Testis (tissue), 3 donors: Measurements from ENCODE around the gene NEK8. TPM values are rescaled to one million over a fixed set of nuclear protein-coding genes. Genes with fewer than 3 reads are reported as not detected.

ENCODE experiments used
- DNase-seq: peaks from one replicate; pipeline ENCODE4 v3.0.0-alpha.2; 2019
- H3K27ac ChIP-seq, 2 donors: fragments of 200-600 bp; sonication (generic); one replicate each; pipeline ENCODE4 v1.5.1; 2019
- H3K27me3 ChIP-seq: fragments of 200-600 bp; sonication (generic); one replicate; pipeline ENCODE4 v1.5.1; 2019
- H3K36me3 ChIP-seq: fragments of 200-600 bp; sonication (generic); one replicate; pipeline ENCODE4 v1.5.1; 2017; ENCODE audit warnings: low read depth; ENCODE audit errors: missing control alignments
- H3K4me1 ChIP-seq: fragments of 200-600 bp; sonication (generic); one replicate; pipeline ENCODE4 v1.5.1; 2019
- H3K4me3 ChIP-seq, 2 donors: fragments of 200-600 bp; sonication (generic); one replicate each; pipeline ENCODE4 v1.5.1; 2017 to 2019
- H3K9me3 ChIP-seq: fragments of 200-600 bp; sonication (generic); one replicate; pipeline ENCODE4 v1.5.1; 2017
- POLR2A ChIP-seq: fragments of 450-650 bp; IDR thresholded peaks from one replicate; pipeline ENCODE4 v1.6.1; 2017; ENCODE audit warnings: antibody characterized with exemption, mild to moderate bottlenecking, moderate library complexity
- WGBS, 2 donors: methylation state at CpG; one replicate each; pipeline ENCODE4 v1.1.5; 2018; 5-methylcytosine and 5-hydroxymethylcytosine counted together
- intact Hi-C: fragments of 100-400 bp; cut with DNase I; formaldehyde crosslinking; loops from one replicate; pipeline ENCODE4 v1.15.1; 2023; ENCODE audit warnings: low total_unique reads
- polyA plus RNA-seq: library from polyadenylated mRNA; stranded (reverse); fragments of 350-450 nt; fragmentation: Illumina TruSeq; extraction: RNeasy Lipid Tissue Mini Kit (QIAGEN cat#74804); gene quantifications from one replicate; pipeline ENCODE4 v1.2.3, GENCODE V29; 2014; ENCODE audit warnings: low read depth, low replicate concordance; ENCODE audit not compliant: insufficient read depth
- total RNA-seq, 2 donors: library from RNA; depleted of rRNA; stranded (reverse); fragments of >200 nt; gene quantifications; one replicate each; pipeline ENCODE4 v1.2.3, GENCODE V29; 2016
- TF ChIP-seq, protein P1 (sequence below), 3 experiments: fragments of 450-650 bp in 2 of 3; fragments of 200-600 bp in 1 of 3; sonication (generic) in 1 of 3; IDR thresholded peaks; one replicate each; pipeline ENCODE4 v1.5.1; 2016 to 2019; ENCODE audit warnings: antibody characterized with exemption in 3 of 3, mild to moderate bottlenecking in 2 of 3, moderate library complexity in 1 of 3

The NEK8 gene
- total and polyA plus RNA-seq, 3 donors from 2014 or later = 7.3 to 10.7 (median 10.1) TPM

DNA sequence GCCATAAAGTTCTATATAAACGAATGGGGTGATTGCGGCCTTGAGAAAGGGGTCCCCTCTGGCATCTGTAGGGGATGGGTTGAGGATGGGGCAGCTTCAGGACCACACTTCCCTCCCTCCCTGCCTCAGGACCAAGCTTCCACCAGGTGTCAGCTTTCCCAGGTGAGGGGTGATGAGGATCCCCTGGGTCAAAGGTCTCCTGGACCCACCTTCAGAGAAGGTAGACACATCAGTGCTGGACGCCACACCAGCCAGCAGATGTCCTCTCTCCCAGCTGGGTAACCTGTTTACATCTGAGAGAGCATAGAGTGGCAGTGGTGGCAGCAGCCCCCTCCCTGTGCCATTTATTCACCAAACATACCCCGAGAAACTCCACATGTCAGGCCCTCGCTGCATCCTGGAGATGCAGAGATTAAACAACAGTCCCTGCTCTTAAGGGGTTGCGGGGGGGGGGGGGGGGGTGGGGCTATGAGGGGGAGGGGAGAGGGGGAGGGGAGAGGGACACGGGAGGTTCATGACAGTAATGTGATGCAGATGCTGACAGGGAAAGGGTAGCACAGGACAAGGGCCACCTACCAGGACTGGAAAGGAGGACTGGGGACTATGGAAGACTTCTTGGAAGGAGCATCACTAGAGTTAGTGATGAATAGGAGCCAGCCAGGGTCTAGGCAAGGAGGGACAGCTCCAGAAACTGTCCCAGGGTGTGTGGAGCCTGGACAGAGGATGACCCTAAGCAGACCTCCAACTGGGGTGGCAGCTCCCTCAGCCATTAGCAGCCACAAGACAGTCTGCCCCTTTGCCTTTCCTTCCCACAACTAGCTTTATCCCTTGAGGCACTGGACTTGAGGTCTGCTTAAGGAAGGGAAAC, 21.9 kb upstream of the NEK8 start:
- no peak for DNase-seq
- intact Hi-C loops = no loop called here
- Histone ChIP-seq H3K27me3 (no peaks in the 10 kb centered on the region), H3K9me3 (no peaks in the 10 kb centered on the region), H3K4me1 (peaks cover 11% of the 10 kb centered on the region), H3K36me3 (no peaks in the 10 kb centered on the region), H3K4me3 (no peak overlapping the region), H3K27ac (no peak overlapping the region)
- WGBS, 2 donors = 65 to 70% methylated on average over 6 to 7 of the region's 7 CpGs
- TF ChIP-seq, protein P1, sequence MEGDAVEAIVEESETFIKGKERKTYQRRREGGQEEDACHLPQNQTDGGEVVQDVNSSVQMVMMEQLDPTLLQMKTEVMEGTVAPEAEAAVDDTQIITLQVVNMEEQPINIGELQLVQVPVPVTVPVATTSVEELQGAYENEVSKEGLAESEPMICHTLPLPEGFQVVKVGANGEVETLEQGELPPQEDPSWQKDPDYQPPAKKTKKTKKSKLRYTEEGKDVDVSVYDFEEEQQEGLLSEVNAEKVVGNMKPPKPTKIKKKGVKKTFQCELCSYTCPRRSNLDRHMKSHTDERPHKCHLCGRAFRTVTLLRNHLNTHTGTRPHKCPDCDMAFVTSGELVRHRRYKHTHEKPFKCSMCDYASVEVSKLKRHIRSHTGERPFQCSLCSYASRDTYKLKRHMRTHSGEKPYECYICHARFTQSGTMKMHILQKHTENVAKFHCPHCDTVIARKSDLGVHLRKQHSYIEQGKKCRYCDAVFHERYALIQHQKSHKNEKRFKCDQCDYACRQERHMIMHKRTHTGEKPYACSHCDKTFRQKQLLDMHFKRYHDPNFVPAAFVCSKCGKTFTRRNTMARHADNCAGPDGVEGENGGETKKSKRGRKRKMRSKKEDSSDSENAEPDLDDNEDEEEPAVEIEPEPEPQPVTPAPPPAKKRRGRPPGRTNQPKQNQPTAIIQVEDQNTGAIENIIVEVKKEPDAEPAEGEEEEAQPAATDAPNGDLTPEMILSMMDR (IDR thresholded peaks at IDR 0.05) = no peak
- TF ChIP-seq POLR2A = no peak

DNA sequence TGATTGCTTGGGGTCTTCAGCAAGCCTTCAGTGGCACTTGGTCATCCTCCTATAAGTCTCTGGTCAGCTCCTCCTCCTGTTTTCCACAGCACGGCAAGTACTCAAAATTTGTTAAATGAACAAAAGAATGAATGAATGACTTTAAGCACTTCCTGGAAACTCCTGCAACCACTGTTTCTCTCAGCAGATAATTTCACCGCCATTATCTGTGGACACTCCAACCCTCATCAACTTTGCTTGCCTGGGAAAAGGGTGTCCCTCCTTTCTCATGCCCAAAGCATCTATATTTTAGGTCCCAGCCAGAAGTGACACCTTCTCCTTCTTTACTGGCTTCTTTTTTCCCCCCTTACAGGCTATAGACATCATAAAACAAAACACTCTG, 21.3 kb upstream of the NEK8 start:
- Histone ChIP-seq H3K36me3 (no peaks in the 10 kb centered on the region), H3K9me3 (no peaks in the 10 kb centered on the region), H3K4me3 (no peak overlapping the region), H3K27me3 (no peaks in the 10 kb centered on the region), H3K27ac (no peak overlapping the region), H3K4me1 (peaks cover 14% of the 10 kb centered on the region)
- intact Hi-C loops = no loop called here
- no peak for TF ChIP-seq POLR2A
- TF ChIP-seq, protein P1 (IDR thresholded peaks at IDR 0.05) = no peak
- 77 to 78% methylated on average over 2 of the region's 2 CpGs for WGBS, 2 donors
- DNase-seq = no peak

- 1% methylated on average over 60 to 74 of the region's 74 CpGs for WGBS, 2 donors
- intact Hi-C loops = no loop called here
These were observed 17.5 kb upstream of the NEK8 start for GRCh38 chr17:28710861-28711722.

GRCh38 chr17:28711723-28712031, 16.9 kb upstream of the NEK8 start, which contains the start of gene PROCA1:
TSS of gene PROCA1 (minus strand) at chr17:28711888. CDS start at chr17:28711660, 228 bp downstream.
- no peaks in the 10 kb centered on the region for H3K36me3 ChIP-seq
- no peaks in the 10 kb centered on the region for H3K9me3 ChIP-seq
- peaks cover 26% of the 10 kb centered on the region for H3K4me1 ChIP-seq
- intact Hi-C loops = no loop called here
- TF ChIP-seq POLR2A = no peak
- TF ChIP-seq, protein P1 (IDR thresholded peaks at IDR 0.05) = no peak
- peak within 1 kb of the TSS; percentile 64 to 73 for H3K4me3 ChIP-seq
- H3K27ac ChIP-seq = peak within 1 kb of the TSS; percentile 82 to 94
- no peaks in the 10 kb centered on the region for H3K27me3 ChIP-seq
- WGBS, 2 donors = 1 to 3% methylated on average over 18 to 20 of the region's 20 CpGs
- DNase-seq = no peak

More at GRCh38 chr17:28710861-28711722, 17.5 kb upstream of the NEK8 start:
- peak; percentile 92 for DNase-seq
- Histone ChIP-seq H3K36me3 (no peaks in the 10 kb centered on the region), H3K4me1 (peaks cover 21% of the 10 kb centered on the region), H3K9me3 (no peaks in the 10 kb centered on the region), H3K27ac (peak overlapping the region; percentile 82 to 94), H3K4me3 (peak overlapping the region; percentile 64 to 73), H3K27me3 (no peaks in the 10 kb centered on the region)
- TF ChIP-seq, protein P1 (IDR thresholded peaks at IDR 0.05) = no peak
- TF ChIP-seq POLR2A = peak; percentile 7
